Hepatocyte (in vitro differentiated cells): ENCODE results near the gene SLC39A7. TPM values are rescaled to one million over a fixed set of nuclear protein-coding genes. Genes with fewer than 3 reads are reported as not detected.

Experiments
- DNase-seq: peaks from one replicate; pipeline ENCODE4 v3.0.0-alpha.2; 2016; ENCODE audit warnings: low spot score
- H2AFZ ChIP-seq: fragments of 200-600 bp; sonication (generic); 2 replicates; pipeline ENCODE4 v1.6.0; 2016; ENCODE audit warnings: antibody characterized with exemption, mild to moderate bottlenecking
- H3K27ac ChIP-seq: fragments of 200-600 bp; sonication (generic); 2 replicates; pipeline ENCODE4 v1.5.1; 2016; ENCODE audit warnings: mild to moderate bottlenecking
- H3K27me3 ChIP-seq: fragments of 200-600 bp; sonication (generic); 2 replicates; pipeline ENCODE4 v1.6.1; 2016
- H3K36me3 ChIP-seq: fragments of 200-600 bp; sonication (generic); replicated peaks from 2 replicates; pipeline ENCODE4 v1.5.1; 2016; ENCODE audit warnings: low read depth; ENCODE audit not compliant: insufficient read depth
- H3K4me1 ChIP-seq: fragments of 200-600 bp; sonication (generic); 2 replicates; pipeline ENCODE4 v1.5.1; 2016; ENCODE audit warnings: mild to moderate bottlenecking, moderate library complexity; ENCODE audit not compliant: insufficient read depth
- H3K4me2 ChIP-seq: fragments of 200-600 bp; sonication (generic); 2 replicates; pipeline ENCODE4 v1.6.0; 2016
- H3K4me3 ChIP-seq: fragments of 200-600 bp; sonication (generic); 2 replicates; pipeline ENCODE4 v1.5.1; 2016; ENCODE audit warnings: mild to moderate bottlenecking
- H3K79me2 ChIP-seq: fragments of 200-600 bp; sonication (generic); 2 replicates; pipeline ENCODE4 v1.6.0; 2017; ENCODE audit warnings: mild to moderate bottlenecking
- H3K9me2 ChIP-seq: fragments of 200-600 bp; sonication (generic); replicated peaks from 2 replicates; pipeline ENCODE4 v1.6.0; 2017; ENCODE audit warnings: mild to moderate bottlenecking; ENCODE audit not compliant: insufficient read depth
- H3K9me3 ChIP-seq: fragments of 200-600 bp; sonication (generic); 2 replicates; pipeline ENCODE4 v1.5.1; 2016; ENCODE audit warnings: low read depth, mild to moderate bottlenecking
- H4K20me1 ChIP-seq: fragments of 200-600 bp; sonication (generic); 2 replicates; pipeline ENCODE4 v1.6.0; 2016; ENCODE audit warnings: mild to moderate bottlenecking; ENCODE audit not compliant: insufficient read depth, poor library complexity, severe bottlenecking
- CTCF ChIP-seq: fragments of 200-600 bp; sonication (generic); IDR thresholded peaks from 2 replicates; pipeline ENCODE4 v1.5.1; 2016; ENCODE audit warnings: antibody characterized with exemption, mild to moderate bottlenecking; ENCODE audit not compliant: poor library complexity
- EZH2 ChIP-seq: fragments of 200-600 bp; sonication (generic); IDR thresholded peaks from 2 replicates; pipeline ENCODE4 v1.6.1; 2016; ENCODE audit warnings: antibody characterized with exemption, mild to moderate bottlenecking, borderline replicate concordance
- EZH2phosphoT487 ChIP-seq: fragments of 200-600 bp; sonication (generic); IDR thresholded peaks from one replicate; pipeline ENCODE4 v1.6.1; 2018; ENCODE audit warnings: antibody characterized with exemption, mild to moderate bottlenecking, low read depth, moderate library complexity; ENCODE audit not compliant: unreplicated experiment, severe bottlenecking
- WGBS: methylation state at CpG from one replicate; pipeline ENCODE4 v1.1.6; 2016; ENCODE audit warnings: low lambda C conversion rate; ENCODE audit errors: missing lambda C conversion rate; 5-methylcytosine and 5-hydroxymethylcytosine counted together
- polyA plus RNA-seq: library from polyadenylated mRNA; unstranded; fragments of >200 nt; fragmentation: Nextera tagmentation; extraction: Ambion mirVana; gene quantifications from 2 replicates; pipeline ENCODE4 v1.2.1, GENCODE V29; 2016
- total RNA-seq: library from RNA; depleted of rRNA; stranded (reverse); fragments of >200 nt; gene quantifications from 2 replicates; pipeline ENCODE4 v1.2.3, GENCODE V29; 2014

The SLC39A7 gene
- total and polyA plus RNA-seq, 2 experiments from 2014 or later: 55.0 to 130 TPM

- H4K20me1 ChIP-seq: no peaks in the 10 kb centered on the region
Observed at GRCh38 chr6:33161354-33162331, 39.0 kb upstream of the SLC39A7 start.

GRCh38 chr6:33163540-33163939, 37.1 kb upstream of the SLC39A7 start:
- Histone ChIP-seq H3K9me2 (no peaks in the 10 kb centered on the region), H3K27me3 (no peaks in the 10 kb centered on the region), H3K79me2 (no peaks in the 10 kb centered on the region), H3K4me1 (peaks cover 7% of the 10 kb centered on the region), H3K4me2 (no peak overlapping the region), H3K9me3 (no peaks in the 10 kb centered on the region), H3K36me3 (no peaks in the 10 kb centered on the region), H2AFZ (no peak overlapping the region), H3K4me3 (no peak overlapping the region), H4K20me1 (no peaks in the 10 kb centered on the region), H3K27ac (no peak overlapping the region)
- 88% methylated on average over 9 of the region's 10 CpGs for WGBS
- DNase-seq: no peak
- TF ChIP-seq CTCF: no peak
- TF ChIP-seq EZH2phosphoT487: no peak

More at GRCh38 chr6:33161354-33162331, 39.0 kb upstream of the SLC39A7 start:
- Histone ChIP-seq H3K4me3 (peak overlapping the region; percentile 60), H3K36me3 (no peaks in the 10 kb centered on the region), H3K27me3 (no peaks in the 10 kb centered on the region), H3K79me2 (no peaks in the 10 kb centered on the region), H3K4me1 (peaks cover 7% of the 10 kb centered on the region), H3K9me3 (no peaks in the 10 kb centered on the region), H2AFZ (peak overlapping the region; percentile 87), H3K27ac (peak overlapping the region; percentile 37), H3K4me2 (peak overlapping the region; percentile 94), H3K9me2 (no peaks in the 10 kb centered on the region)
- TF ChIP-seq EZH2 (no peak), EZH2phosphoT487 (no peak), CTCF (peak; percentile 95)
- WGBS: 13% methylated on average over 52 of the region's 58 CpGs
- peak; percentile 85 for DNase-seq

DNA sequence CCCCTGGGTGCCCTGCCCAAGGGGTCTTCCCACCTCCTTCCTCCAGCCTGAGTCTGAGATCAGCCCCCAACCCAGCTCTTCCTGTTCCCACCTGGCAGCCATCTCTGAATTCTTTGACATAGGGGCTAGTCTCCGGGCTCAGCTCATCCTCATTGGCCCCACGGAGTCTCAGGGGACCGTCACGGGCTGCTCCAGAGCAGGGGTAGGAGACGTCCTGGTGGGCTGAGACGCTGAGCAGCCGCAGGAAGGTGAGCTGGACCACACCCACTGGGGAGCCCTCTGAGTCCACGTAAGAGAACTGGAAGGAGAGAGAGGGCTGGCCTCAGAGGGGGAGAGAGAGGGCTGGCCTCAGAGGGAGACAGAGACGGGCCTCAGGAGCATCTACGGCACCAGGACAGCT, 36.5 kb upstream of the SLC39A7 start:
- WGBS: 60% methylated on average over 10 of the region's 10 CpGs
- H3K79me2 ChIP-seq: no peaks in the 10 kb centered on the region

More for the DNA sequence above, 36.5 kb upstream of the SLC39A7 start:
- Histone ChIP-seq H3K27me3 (no peaks in the 10 kb centered on the region), H3K4me3 (no peak overlapping the region), H3K9me2 (no peaks in the 10 kb centered on the region), H2AFZ (no peak overlapping the region), H4K20me1 (no peaks in the 10 kb centered on the region), H3K36me3 (no peaks in the 10 kb centered on the region), H3K9me3 (no peaks in the 10 kb centered on the region), H3K4me2 (no peak overlapping the region), H3K4me1 (peaks cover 7% of the 10 kb centered on the region), H3K27ac (no peak overlapping the region)
- no peak for TF ChIP-seq CTCF
- no peak for DNase-seq
